ENCODE measurements around the gene MAN1C1.

The MAN1C1 gene

GRCh38 chr1:25818569-25818968, 202.0 kb downstream of the MAN1C1 start:
- DNase-seq (ENCODE audit: low spot score): no peak

- DNase-seq (ENCODE audit: low spot score): peak; percentile 95
Observed at GRCh38 chr1:25819491-25820246, 203.1 kb downstream of the MAN1C1 start, which contains the start of gene MTFR1L. TSS of gene MTFR1L (plus strand) at chr1:25819954. CDS start at chr1:25823105, 3,151 bp downstream.

- DNase-seq (ENCODE audit: low spot score): peak; percentile 84
Observed at GRCh38 chr1:25820247-25821111, 203.9 kb downstream of the MAN1C1 start.

GRCh38 chr1:25821112-25821476, 204.5 kb downstream of the MAN1C1 start:
- no peak for DNase-seq (ENCODE audit: low spot score)

GRCh38 chr1:25821630-25822091, 205.1 kb downstream of the MAN1C1 start:
- DNase-seq (ENCODE audit: low spot score): no peak

- no peak for DNase-seq (ENCODE audit: low spot score)
Observed at GRCh38 chr1:25825605-25826004, 209.0 kb downstream of the MAN1C1 start.

GRCh38 chr1:25826571-25826970, 210.0 kb downstream of the MAN1C1 start:
- DNase-seq (ENCODE audit: low spot score): no peak

GRCh38 chr1:25828491-25828890, 211.9 kb downstream of the MAN1C1 start:
- no peak for DNase-seq (ENCODE audit: low spot score)

GRCh38 chr1:25829046-25829445, 212.5 kb downstream of the MAN1C1 start:
- no peak for DNase-seq (ENCODE audit: low spot score)

GRCh38 chr1:25831569-25832196, 215.1 kb downstream of the MAN1C1 start:
- no peak for DNase-seq (ENCODE audit: low spot score)

GRCh38 chr1:25832336-25833037, 215.9 kb downstream of the MAN1C1 start:
- DNase-seq (ENCODE audit: low spot score): no peak

- DNase-seq (ENCODE audit: low spot score): no peak
Observed at GRCh38 chr1:25833158-25833557, 216.6 kb downstream of the MAN1C1 start.

Data from HuH-7.5 (cell line).